DMS 273 (cell line): Measurements from ENCODE around the gene SOD2.
A peak's percentile ranks its signal among the peaks of the same experiment; 100 is the strongest.
"Not testable (repeated sequence)": the region's sequence is repeated elsewhere in the genome, so short reads cannot be mapped to it uniquely, and the experiment has no call there.

Experiments used
- DNase-seq: peaks from one replicate; lab custom pipeline; 2025; ENCODE audit not compliant: unreplicated experiment; lab: John Stamatoyannopoulos, UW

Gene SOD2

GRCh38 chr6:159693128-159693893 is at the start of gene SOD2:
Gene SOD2, minus strand, starts transcription at chr6:159693241. Its CDS starts 74 bp downstream, at chr6:159693167.
- peak; percentile 94 for DNase-seq

- DNase-seq = no peak
These were observed 49.1 kb upstream of the SOD2 start for GRCh38 chr6:159742165-159742564.

- no peak for DNase-seq
These were observed 46.3 kb upstream of the SOD2 start for GRCh38 chr6:159739341-159739740.

- DNase-seq = no peak
These were observed 43.9 kb upstream of the SOD2 start for GRCh38 chr6:159736908-159737307.

GRCh38 chr6:159733395-159733794 is 40.4 kb upstream of the SOD2 start:
- not testable (repeated sequence) for DNase-seq

- not testable (repeated sequence) for DNase-seq
These were observed 39.5 kb upstream of the SOD2 start for GRCh38 chr6:159732550-159732949.

GRCh38 chr6:159730332-159730676 is 37.3 kb upstream of the SOD2 start:
- DNase-seq = no peak

- DNase-seq = peak; percentile 42
These were observed 36.7 kb upstream of the SOD2 start for GRCh38 chr6:159729598-159730331.

- peak; percentile 40 for DNase-seq
These were observed 35.5 kb upstream of the SOD2 start for GRCh38 chr6:159728531-159728964.

GRCh38 chr6:159727717-159728445 is 34.8 kb upstream of the SOD2 start:
- peak; percentile 43 for DNase-seq

GRCh38 chr6:159726918-159727716 is 34.1 kb upstream of the SOD2 start, which contains the start of gene WTAP:
Gene WTAP, plus strand, starts transcription at chr6:159727506. Its CDS starts 8,760 bp downstream, at chr6:159736266.
- peak; percentile 97 for DNase-seq

GRCh38 chr6:159726255-159726917 is 33.3 kb upstream of the SOD2 start:
- peak; percentile 84 for DNase-seq

- DNase-seq = not testable (repeated sequence)
These were observed 32.2 kb upstream of the SOD2 start for GRCh38 chr6:159725208-159725607.

- no peak for DNase-seq
These were observed 31.7 kb upstream of the SOD2 start for GRCh38 chr6:159724778-159725177.

- DNase-seq = no peak
These were observed 30.2 kb upstream of the SOD2 start for GRCh38 chr6:159723259-159723658.

GRCh38 chr6:159722655-159723054 is 29.6 kb upstream of the SOD2 start:
- no peak for DNase-seq

GRCh38 chr6:159721981-159722380 is 28.9 kb upstream of the SOD2 start:
- not testable (repeated sequence) for DNase-seq

- peak; percentile 55 for DNase-seq
These were observed 27.7 kb upstream of the SOD2 start for GRCh38 chr6:159720708-159721107.

- no peak for DNase-seq
These were observed 26.2 kb upstream of the SOD2 start for GRCh38 chr6:159719287-159719686.

GRCh38 chr6:159718634-159719033 is 25.6 kb upstream of the SOD2 start:
- DNase-seq = no peak
